Smooth muscle cell (in vitro differentiated cells): Measurements from ENCODE around the gene BCR. TPM values are rescaled to one million over a fixed set of nuclear protein-coding genes. Genes with fewer than 3 reads are reported as not detected.

Experiments
- DNase-seq: peaks from one replicate; lab custom pipeline; 2025; ENCODE audit not compliant: unreplicated experiment; lab: John Stamatoyannopoulos, UW
- H2AFZ ChIP-seq: fragments of 200-600 bp; sonication (generic); 2 replicates; pipeline ENCODE4 v1.6.0; 2016; ENCODE audit warnings: antibody characterized with exemption, low read depth, mild to moderate bottlenecking
- H3F3A ChIP-seq: fragments of 200-600 bp; sonication (generic); 2 replicates; pipeline ENCODE4 v1.6.0; 2017; ENCODE audit warnings: antibody characterized with exemption, low read depth
- H3K27ac ChIP-seq: fragments of 200-600 bp; sonication (generic); 2 replicates; pipeline ENCODE4 v1.5.1; 2016; ENCODE audit warnings: low read depth, mild to moderate bottlenecking
- H3K27me3 ChIP-seq: fragments of 200-600 bp; sonication (generic); 2 replicates; pipeline ENCODE4 v1.6.1; 2016; ENCODE audit warnings: low read depth, mild to moderate bottlenecking
- H3K36me3 ChIP-seq: fragments of 200-600 bp; sonication (generic); 2 replicates; pipeline ENCODE4 v1.5.1; 2016; ENCODE audit warnings: low read depth
- H3K4me1 ChIP-seq: fragments of 200-600 bp; sonication (generic); 2 replicates; pipeline ENCODE4 v1.5.1; 2016; ENCODE audit warnings: low read depth
- H3K4me2 ChIP-seq: fragments of 200-600 bp; sonication (generic); 2 replicates; pipeline ENCODE4 v1.6.0; 2016; ENCODE audit warnings: mild to moderate bottlenecking
- H3K4me3 ChIP-seq: fragments of 200-600 bp; sonication (generic); 2 replicates; pipeline ENCODE4 v1.5.1; 2016; ENCODE audit warnings: mild to moderate bottlenecking
- H3K79me2 ChIP-seq: fragments of 200-600 bp; sonication (generic); 2 replicates; pipeline ENCODE4 v1.6.0; 2016; ENCODE audit warnings: low read depth, mild to moderate bottlenecking
- H3K9ac ChIP-seq: fragments of 200-600 bp; sonication (generic); 2 replicates; pipeline ENCODE4 v1.6.0; 2016; ENCODE audit warnings: low read depth
- H3K9me3 ChIP-seq: fragments of 200-600 bp; sonication (generic); replicated peaks from 2 replicates; pipeline ENCODE4 v1.5.1; 2016; ENCODE audit warnings: low read depth
- H4K20me1 ChIP-seq: fragments of 200-600 bp; sonication (generic); 2 replicates; pipeline ENCODE4 v1.6.0; 2016; ENCODE audit warnings: low read depth
- WGBS: methylation state at CpG from one replicate; pipeline ENCODE4 v1.1.7; 2016; ENCODE audit warnings: low lambda C conversion rate; 5-methylcytosine and 5-hydroxymethylcytosine counted together
- polyA plus RNA-seq: library from polyadenylated mRNA; unstranded; fragments of >200 nt; fragmentation: Nextera tagmentation; extraction: Ambion mirVana; gene quantifications from 2 replicates; pipeline ENCODE4 v1.2.1, GENCODE V29; 2016
- total RNA-seq: library from RNA; depleted of rRNA; stranded (reverse); fragments of >200 nt; gene quantifications from 2 replicates; pipeline ENCODE4 v1.2.3, GENCODE V29; 2014
- TF ChIP-seq, protein P1 (sequence below): fragments of 200-600 bp; sonication (generic); IDR thresholded peaks from 2 replicates; pipeline ENCODE4 v1.5.1; 2017; ENCODE audit warnings: borderline replicate concordance, mild to moderate bottlenecking, antibody characterized with exemption; ENCODE audit not compliant: insufficient read depth, poor library complexity, severe bottlenecking

BCR gene
- total and polyA plus RNA-seq, 2 experiments from 2014 or later = 11.1 to 13.4 TPM

DNA sequence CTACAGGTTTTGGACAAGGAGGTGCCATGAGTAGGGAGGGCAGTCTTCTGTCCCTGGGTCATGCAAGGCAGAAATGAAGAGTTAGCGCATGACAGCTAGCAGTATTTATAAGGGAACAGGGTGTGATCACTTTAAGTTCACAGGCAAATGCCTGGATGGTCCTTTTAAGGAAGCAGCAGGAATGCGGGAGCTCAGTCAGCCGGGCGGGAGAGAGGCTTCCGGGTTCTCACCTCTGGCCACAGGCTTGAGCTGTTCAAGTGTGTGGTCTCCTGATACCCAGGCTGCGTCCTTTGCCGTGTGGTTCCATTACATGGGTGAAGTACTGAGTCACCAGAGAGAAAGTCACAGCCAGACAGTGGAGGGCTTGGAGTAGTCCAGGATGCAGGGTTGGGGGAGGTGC lies 105.4 kb downstream of the BCR start:
- Histone ChIP-seq H3F3A (no peaks in the 10 kb centered on the region), H3K4me1 (no peaks in the 10 kb centered on the region), H3K36me3 (no peaks in the 10 kb centered on the region), H4K20me1 (peaks cover 27% of the 10 kb centered on the region), H3K4me2 (no peak overlapping the region), H3K4me3 (no peak overlapping the region), H3K79me2 (no peaks in the 10 kb centered on the region), H3K9me3 (no peaks in the 10 kb centered on the region), H2AFZ (no peak overlapping the region), H3K9ac (no peak overlapping the region), H3K27ac (no peak overlapping the region), H3K27me3 (no peaks in the 10 kb centered on the region)
- DNase-seq = no peak
- WGBS = 65% methylated on average over 7 of the region's 7 CpGs
- TF ChIP-seq, protein P1, sequence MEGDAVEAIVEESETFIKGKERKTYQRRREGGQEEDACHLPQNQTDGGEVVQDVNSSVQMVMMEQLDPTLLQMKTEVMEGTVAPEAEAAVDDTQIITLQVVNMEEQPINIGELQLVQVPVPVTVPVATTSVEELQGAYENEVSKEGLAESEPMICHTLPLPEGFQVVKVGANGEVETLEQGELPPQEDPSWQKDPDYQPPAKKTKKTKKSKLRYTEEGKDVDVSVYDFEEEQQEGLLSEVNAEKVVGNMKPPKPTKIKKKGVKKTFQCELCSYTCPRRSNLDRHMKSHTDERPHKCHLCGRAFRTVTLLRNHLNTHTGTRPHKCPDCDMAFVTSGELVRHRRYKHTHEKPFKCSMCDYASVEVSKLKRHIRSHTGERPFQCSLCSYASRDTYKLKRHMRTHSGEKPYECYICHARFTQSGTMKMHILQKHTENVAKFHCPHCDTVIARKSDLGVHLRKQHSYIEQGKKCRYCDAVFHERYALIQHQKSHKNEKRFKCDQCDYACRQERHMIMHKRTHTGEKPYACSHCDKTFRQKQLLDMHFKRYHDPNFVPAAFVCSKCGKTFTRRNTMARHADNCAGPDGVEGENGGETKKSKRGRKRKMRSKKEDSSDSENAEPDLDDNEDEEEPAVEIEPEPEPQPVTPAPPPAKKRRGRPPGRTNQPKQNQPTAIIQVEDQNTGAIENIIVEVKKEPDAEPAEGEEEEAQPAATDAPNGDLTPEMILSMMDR = no peak

GRCh38 chr22:23286296-23286695 lies 106.0 kb downstream of the BCR start:
- Histone ChIP-seq H3K4me3 (no peak overlapping the region), H3K27me3 (no peaks in the 10 kb centered on the region), H3F3A (no peaks in the 10 kb centered on the region), H3K27ac (no peak overlapping the region), H2AFZ (no peak overlapping the region), H3K36me3 (no peaks in the 10 kb centered on the region), H3K4me2 (no peak overlapping the region), H3K9me3 (no peaks in the 10 kb centered on the region), H4K20me1 (peaks cover 24% of the 10 kb centered on the region), H3K79me2 (no peaks in the 10 kb centered on the region), H3K9ac (no peak overlapping the region), H3K4me1 (no peaks in the 10 kb centered on the region)
- TF ChIP-seq, protein P1 = no peak
- 97% methylated on average over 2 of the region's 2 CpGs for WGBS
- no peak for DNase-seq

DNA sequence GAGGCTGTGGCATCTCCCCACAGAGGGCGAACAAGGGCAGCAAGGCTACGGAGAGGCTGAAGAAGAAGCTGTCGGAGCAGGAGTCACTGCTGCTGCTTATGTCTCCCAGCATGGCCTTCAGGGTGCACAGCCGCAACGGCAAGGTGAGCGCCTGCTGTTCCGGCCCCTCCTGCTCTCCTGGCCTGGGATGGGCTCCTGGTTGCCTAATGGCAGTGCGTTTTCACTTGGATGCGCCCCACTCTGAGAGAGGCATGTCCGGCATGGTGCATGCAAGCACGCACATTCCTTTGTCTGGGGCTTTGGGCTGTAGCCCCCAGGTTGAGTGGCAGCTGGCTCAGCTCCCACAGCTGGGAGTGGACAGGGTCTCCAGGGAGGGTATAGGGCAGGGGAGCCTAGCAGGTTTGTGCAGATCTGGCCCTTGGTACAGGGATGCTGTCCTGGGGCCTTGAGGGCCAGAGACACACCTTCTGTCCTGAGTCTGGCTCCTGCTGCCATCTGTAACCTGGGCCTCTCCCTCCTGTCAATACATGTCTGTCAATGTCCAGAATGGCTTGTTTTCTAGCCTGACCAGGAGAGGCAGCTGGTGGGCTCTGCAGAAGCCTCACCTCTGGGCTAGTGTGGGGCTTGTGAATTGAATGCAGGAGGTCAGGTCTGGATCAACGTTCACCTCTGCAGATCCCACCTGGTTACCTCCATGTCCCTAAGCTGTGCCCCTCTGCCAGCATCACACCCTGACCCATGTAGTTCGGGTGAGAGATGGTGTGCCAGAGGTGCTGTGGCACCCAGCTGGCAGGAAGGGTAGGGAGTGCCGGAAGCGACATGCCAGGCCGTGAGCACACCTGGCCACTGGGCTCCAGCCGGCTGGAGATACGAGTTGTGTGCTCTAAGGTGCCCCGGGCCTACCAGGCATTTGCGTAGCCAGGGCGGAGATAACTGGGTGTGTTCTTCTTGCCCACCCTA lies 107.1 kb downstream of the BCR start:
- H3K27me3 ChIP-seq = no peaks in the 10 kb centered on the region
- no peak overlapping the region for H3K27ac ChIP-seq
- 97% methylated on average over 20 of the region's 21 CpGs for WGBS
- H3K4me1 ChIP-seq = no peaks in the 10 kb centered on the region
- no peaks in the 10 kb centered on the region for H3K36me3 ChIP-seq
- H3K4me2 ChIP-seq = no peak overlapping the region
- no peaks in the 10 kb centered on the region for H3K9me3 ChIP-seq
- H3K79me2 ChIP-seq = no peaks in the 10 kb centered on the region
- H3K4me3 ChIP-seq = no peak overlapping the region
- H3K9ac ChIP-seq = no peak overlapping the region
- H2AFZ ChIP-seq = no peak overlapping the region
- TF ChIP-seq, protein P1 = no peak
- peaks cover 17% of the 10 kb centered on the region for H4K20me1 ChIP-seq
- DNase-seq = no peak
- no peaks in the 10 kb centered on the region for H3F3A ChIP-seq
